ENCODE data around the gene SRGAP2C.
"Not testable (repeated sequence)": the region's sequence is repeated elsewhere in the genome, so short reads cannot be mapped to it uniquely, and the experiment has no call there.

DNA sequence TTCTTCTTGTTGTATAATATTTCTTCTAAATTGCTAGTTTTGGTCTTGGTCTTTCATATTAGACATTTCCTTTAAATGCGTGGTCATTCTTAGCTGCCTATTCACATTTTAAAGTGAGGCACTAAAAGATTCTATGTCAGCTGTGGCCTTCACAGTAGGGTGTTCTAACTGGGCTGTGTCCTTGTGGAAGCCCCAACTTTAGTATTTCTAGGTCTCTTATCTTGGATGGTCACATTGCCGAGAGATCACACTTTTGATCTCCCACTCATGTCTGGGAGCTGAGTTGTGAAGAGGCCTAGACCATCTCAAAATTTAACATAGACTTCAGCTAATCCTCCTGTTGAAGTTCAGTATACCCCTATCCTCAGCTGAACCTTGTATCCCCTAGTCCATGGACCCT is 185.2 kb downstream of the SRGAP2C start:
- TF ChIP-seq, protein P1, sequence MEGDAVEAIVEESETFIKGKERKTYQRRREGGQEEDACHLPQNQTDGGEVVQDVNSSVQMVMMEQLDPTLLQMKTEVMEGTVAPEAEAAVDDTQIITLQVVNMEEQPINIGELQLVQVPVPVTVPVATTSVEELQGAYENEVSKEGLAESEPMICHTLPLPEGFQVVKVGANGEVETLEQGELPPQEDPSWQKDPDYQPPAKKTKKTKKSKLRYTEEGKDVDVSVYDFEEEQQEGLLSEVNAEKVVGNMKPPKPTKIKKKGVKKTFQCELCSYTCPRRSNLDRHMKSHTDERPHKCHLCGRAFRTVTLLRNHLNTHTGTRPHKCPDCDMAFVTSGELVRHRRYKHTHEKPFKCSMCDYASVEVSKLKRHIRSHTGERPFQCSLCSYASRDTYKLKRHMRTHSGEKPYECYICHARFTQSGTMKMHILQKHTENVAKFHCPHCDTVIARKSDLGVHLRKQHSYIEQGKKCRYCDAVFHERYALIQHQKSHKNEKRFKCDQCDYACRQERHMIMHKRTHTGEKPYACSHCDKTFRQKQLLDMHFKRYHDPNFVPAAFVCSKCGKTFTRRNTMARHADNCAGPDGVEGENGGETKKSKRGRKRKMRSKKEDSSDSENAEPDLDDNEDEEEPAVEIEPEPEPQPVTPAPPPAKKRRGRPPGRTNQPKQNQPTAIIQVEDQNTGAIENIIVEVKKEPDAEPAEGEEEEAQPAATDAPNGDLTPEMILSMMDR (optimal IDR thresholded peaks at IDR 0.05 in 1 of 3, IDR thresholded peaks at IDR 0.05 in 1 of 3, conservative IDR thresholded peaks at IDR 0.05 in 1 of 3; ENCODE audit: extremely low read depth in 1 of 3, insufficient read depth in 2 of 3, low read length in 3 of 3) = not testable (repeated sequence)
- not testable (repeated sequence) for TF ChIP-seq EZH2 (IDR thresholded peaks at IDR 0.05; ENCODE audit: low read length)
